GM20000 (cell line): ENCODE results near the gene NUDT14.

ENCODE experiments used
- DNase-seq: peaks from one replicate; pipeline ENCODE4 v3.0.0; 2012; ENCODE audit warnings: low spot score
- TF ChIP-seq, protein P1 (sequence below): IDR thresholded peaks from 2 replicates; pipeline ENCODE4 v1.5.1; 2012; ENCODE audit warnings: mild to moderate bottlenecking, control low read depth; ENCODE audit errors: extremely low read depth, missing control alignments

NUDT14 gene

DNA sequence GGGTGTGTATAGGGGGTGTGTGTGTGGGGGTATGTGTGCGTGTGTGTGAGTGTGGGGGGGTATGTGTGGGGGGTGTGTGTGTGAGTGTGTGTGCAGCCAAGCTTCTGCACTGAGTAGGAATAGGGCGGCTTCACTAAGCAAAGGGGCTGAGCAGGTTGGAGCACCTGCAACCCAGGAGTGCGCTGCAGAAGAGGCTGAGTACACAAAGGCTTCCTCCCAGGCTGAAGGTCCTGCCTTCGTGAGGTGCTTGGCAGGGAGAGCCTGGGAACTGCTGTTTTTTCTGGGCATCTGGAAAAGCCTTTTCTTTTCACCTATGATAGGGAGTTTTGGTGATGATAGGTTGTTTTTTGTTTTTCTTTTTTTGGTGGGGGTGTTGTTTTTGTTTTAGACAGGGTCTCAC, 6.0 kb upstream of the NUDT14 start:
- TF ChIP-seq, protein P1, sequence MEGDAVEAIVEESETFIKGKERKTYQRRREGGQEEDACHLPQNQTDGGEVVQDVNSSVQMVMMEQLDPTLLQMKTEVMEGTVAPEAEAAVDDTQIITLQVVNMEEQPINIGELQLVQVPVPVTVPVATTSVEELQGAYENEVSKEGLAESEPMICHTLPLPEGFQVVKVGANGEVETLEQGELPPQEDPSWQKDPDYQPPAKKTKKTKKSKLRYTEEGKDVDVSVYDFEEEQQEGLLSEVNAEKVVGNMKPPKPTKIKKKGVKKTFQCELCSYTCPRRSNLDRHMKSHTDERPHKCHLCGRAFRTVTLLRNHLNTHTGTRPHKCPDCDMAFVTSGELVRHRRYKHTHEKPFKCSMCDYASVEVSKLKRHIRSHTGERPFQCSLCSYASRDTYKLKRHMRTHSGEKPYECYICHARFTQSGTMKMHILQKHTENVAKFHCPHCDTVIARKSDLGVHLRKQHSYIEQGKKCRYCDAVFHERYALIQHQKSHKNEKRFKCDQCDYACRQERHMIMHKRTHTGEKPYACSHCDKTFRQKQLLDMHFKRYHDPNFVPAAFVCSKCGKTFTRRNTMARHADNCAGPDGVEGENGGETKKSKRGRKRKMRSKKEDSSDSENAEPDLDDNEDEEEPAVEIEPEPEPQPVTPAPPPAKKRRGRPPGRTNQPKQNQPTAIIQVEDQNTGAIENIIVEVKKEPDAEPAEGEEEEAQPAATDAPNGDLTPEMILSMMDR = no peak
- no peak for DNase-seq

DNA sequence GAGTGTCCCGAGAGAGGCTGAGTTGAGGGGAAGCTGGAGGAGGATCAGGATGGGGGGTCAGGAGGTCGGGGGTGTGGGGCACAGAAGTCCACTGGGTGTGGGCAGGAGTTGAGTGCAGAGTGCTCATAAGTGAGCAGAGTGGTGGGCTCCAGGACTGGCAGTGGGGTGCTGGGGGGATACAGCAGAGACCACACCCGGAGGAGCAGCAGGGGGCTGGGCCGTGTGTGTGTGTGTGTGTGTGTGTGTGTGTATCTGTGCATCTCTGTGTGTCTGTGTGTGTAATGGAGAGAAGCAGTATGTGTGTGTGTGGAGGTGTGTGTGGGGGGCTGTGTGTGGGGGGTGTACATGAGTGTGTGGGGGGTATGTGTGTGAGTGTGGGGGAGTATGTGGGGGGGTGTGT, 4.9 kb upstream of the NUDT14 start:
- DNase-seq = no peak
- TF ChIP-seq, protein P1 = no peak

DNA sequence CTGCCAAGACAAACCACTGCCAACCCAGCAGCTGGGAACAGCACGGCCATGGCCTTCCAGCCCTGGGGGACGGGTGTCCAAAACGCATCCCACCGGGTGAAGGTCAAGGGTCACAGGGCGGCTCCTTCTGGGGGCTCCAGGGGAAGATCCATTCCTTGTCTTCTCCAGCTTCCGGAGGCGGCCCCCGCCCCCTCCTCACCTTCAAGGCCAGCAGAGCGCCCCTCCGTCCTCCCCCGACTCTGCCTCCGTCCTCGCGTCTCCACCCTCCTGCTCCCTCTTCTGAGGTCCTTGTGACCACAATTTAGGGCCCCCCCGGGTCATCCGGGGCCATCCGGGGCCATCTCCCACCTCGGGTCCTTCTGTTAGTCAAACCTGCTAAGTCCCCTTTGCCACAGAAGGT, 3.9 kb upstream of the NUDT14 start:
- no peak for DNase-seq
- TF ChIP-seq, protein P1 = no peak

DNA sequence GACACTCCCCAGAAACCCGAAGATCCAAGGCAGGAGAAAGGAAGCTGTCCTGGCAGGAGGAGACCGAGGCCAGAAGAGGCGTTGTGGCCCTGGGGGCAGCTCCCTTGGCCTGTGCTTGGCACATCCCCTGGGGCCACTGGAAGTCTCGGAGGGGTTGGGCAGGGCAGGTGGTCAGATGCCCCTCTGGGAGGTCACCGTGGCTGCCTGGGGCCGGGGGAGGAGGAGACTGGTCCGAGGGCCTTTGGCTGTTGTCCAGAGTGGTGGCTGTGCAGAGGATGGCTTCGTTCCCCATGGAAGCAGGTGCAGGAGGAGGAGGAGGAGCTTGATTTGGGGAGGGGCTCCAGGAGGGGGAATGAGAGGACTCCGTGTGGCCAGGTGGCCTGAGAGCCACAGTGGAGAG, 3.3 kb upstream of the NUDT14 start:
- TF ChIP-seq, protein P1 = no peak
- no peak for DNase-seq

DNA sequence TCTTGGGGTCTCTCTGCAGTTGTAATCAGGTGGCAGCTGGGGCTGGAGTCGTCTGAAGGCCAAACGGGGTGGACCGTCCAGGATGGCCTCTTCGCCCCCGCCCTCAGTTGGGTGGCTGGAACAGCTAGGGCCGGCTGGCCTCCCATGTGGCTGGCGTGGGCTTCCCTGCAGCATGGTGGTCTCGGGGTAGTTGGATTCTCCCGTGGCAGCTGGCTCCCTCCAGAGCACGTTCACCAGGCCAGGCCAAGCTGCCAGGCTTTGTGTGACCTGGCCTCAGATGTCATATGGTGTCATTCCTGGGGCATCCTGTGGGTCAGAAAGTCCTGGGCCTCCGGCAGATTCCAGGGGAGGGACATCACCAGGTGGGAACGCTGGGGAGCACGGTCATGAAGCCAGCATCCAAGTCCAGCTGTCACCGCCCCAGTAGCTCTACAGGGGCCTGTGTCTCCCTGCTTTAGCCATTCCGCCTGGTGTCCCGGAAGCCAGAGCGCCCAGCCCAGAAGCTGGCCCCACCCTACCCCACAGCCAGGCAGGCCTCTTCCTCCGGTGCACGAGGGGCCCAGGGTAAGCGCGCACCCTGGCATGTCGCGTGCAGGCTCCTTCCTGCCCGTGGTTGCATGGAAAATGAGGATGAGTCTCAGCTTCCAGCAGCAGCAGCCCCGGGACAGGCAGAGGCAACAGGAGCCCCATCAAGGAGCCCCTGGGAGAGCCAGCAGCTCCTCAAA, 1.3 kb upstream of the NUDT14 start:
- DNase-seq = no peak
- TF ChIP-seq, protein P1 = no peak

DNA sequence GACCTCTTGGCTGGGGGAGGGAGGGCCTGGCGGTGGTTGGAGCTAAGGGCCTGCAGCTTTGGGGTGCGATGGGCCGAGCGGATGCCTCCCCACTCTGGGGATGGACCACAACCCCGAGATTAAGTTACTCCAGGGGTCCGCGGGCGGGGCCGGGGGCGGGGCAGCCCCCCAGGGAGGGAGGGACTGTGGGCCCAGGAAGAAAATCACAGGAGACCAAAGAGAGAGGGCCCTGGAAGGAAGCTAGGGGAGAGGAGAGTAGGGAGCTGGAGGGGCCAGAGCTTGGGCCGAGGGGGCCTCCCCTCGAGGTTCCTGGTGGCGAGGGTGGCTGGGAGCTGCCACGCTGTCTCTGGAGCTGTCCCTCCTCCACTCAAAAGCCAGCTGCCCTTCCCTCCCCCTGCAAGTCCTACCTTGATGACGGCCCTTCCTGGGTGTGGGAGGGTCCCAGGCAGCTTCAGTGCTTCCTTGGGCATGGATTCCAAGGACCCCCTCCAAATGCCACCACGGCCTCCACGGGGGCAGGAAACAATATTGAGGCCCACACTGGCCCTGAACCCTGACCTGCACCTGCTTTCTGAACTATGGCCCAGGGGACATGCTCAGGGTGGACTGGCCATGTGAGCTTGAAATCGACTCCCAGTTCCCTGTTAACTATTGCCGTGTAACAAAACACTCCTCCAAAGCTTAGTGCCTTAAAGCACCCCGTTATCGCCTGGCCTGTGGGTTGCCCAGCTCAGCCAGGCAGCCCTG, 610 bp upstream of the NUDT14 start:
- TF ChIP-seq, protein P1 = no peak
- no peak for DNase-seq

DNA sequence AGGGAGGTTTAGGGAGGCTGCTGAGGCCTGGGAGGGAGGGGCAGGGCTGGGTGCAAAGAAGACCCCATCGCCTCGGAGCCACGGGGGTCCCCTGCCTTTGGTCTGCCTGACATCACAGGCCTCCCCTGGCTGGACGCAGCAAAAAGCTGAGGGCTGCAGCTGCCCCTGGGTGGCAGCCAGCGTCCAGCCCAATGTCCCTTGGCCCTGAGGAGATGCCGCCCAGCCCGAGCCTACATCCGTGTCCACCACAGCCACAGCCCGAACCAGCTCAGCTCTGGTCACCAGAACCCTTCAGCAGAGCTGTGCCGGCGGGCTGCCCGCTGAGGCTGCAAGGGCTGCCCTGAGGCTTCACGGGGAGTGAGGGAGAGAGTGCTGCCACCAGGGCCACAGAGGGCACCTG, 1.9 kb downstream of the NUDT14 start:
- TF ChIP-seq, protein P1 = no peak
- no peak for DNase-seq
